Measurements from ENCODE around the gene KIFC3. TPM values are rescaled to one million over a fixed set of nuclear protein-coding genes. Genes with fewer than 3 reads are reported as not detected.
A peak's percentile ranks its signal among the peaks of the same experiment; 100 is the strongest.

The KIFC3 gene
- total RNA-seq, 1 donor from 2014 or later: 46.4 TPM

DNA sequence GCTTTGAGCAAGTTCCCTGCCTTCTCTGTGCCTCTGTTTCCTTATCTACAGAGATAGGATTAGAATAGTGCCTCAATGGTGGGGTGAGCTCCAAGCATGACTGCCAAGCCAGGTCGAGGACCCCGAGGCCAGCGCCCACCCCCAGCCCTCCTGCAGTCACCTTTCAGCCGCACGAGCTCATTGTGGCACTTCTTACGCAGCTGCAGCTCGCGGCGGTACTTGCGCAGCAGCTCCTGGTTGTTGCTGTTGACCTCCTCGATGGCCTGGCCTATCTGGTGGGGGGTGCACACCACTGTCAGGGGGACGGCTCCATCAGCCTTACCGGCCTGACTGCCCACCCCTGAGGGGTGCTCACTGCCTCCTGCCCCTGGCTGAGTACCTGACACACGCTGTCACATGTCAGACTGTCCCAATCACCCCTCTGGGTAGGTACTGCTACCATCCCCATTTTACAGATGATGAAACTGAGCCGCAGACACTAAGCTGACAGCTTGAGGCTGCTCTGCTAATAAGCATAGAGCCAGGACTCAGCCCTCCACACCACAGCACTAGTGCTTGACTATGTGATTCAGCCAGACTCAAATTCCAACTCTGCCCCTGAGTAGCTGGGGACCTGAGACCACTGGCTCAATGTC is 35.5 kb downstream of the KIFC3 start:
- DNase-seq (ENCODE audit: low read depth in 2 of 2): no peak

DNA sequence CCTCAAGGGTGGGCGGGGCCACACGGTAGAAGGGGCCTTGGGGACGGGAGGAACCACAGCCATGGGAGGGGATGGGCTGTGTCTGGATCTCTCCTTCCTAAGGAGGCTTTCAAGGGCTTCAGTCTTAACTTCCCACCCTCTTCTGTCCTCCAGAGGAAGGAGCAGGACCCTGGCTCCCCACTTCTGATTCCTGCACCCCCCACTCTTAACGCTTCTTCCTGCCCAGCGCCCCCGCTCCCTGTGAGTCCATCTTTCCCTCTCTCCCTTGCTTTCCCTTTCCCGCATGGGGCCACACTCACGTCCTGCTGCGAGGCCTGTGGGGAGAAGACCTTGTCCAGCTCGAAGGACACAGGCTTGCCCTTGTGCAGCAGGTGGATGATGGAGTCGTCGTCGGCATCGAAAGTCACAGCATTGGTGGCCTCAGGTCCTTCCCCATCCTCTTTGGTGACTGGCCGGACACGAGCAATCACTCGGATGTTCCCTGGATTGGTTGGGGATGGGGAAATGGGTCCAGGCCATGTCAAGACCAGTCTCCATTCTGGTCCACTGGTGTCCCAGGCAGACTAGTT is 37.0 kb downstream of the KIFC3 start:
- DNase-seq (ENCODE audit: low read depth in 2 of 2): no peak

DNA sequence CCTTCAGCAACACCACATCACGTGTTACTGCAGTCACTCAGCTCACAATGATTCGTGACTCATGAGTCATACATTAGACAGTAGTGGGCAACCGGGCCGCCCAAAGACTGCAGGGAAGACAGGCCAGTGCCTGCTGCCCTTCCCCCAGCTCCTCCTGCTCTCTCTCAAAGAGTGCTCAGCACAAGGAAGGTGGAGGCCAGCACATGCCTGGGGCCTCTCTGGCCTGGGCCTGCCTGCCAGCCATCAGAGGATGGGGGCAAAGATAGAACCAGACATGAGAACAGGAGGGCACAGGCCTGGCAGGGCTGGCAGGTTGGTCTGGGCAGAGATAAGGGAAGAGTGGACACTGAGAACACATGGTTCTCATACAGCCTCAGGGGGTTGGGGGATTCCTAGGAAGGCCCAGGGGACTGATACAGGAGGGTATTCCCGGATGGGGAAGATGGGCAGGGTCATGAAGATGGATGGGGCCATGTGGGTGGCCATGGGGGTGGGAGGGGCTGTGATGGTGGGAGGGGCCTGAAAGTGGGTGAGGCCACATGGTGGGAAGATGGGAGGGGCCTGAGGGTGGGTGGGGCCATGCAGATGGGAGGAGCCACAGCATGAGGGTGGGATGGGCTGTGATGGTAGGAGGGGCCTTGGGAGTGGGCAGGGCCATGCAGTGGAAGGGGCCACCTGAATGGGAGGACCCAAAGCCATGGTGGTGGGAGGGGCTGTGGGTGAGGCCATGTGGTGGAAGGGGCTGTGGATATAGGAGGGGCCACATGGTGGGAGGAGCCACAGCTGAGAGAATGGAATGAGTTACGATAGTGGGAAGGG is 37.7 kb downstream of the KIFC3 start:
- DNase-seq (ENCODE audit: low read depth in 2 of 2): peak; percentile 54 to 87

DNA sequence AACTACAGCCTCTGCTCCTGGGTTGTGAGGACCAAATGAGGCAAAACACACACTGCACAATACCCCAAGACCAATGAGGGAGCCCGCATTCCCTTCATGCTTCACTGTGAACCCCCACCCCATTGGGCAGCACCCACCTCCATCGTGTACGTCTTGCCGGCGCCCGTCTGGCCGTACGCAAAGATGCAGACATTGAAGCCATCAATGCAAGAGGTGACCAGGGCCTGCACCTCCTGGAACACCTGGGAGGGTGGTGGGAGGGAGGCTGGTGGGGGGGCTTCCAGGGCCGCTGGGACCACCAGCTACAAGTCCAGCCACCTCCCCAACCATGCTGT is 38.3 kb downstream of the KIFC3 start:
- DNase-seq (ENCODE audit: low read depth in 2 of 2): no peak

DNA sequence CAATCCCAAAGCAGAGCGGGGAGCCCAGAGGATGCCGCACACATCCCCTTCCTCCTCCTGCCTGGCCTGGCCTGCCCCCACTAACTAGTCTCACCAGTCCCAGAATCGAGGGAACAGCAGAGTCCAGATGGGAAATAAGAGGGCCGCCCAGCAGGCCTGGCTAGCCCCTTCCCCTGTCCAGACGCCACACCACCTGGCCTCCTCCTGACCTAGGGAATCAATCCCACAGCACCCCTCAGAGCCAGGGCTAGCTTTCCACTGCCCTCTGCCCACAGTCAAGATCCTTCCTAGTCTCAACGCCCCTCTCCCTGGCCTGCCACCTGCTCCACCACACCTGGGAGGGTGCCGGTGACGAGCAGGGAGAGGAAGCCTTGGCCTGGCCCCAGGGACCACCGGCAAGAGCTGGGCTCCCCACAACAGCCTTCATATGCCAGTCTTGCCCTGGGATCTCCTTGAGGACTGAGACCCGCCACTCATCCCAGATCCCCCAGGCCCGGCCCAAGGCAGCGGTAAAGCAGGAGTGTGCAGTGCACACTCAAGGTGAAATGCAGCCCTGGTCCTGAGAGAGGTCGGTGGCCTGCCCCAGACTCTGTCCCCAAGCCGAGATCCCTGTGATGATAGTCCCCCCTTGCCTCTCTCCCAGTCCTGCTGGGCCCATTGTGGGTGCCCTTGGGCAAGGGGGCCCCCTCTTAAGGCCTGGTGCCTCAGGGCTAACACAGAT is 38.8 kb downstream of the KIFC3 start:
- DNase-seq (ENCODE audit: low read depth in 2 of 2): no peak

DNA sequence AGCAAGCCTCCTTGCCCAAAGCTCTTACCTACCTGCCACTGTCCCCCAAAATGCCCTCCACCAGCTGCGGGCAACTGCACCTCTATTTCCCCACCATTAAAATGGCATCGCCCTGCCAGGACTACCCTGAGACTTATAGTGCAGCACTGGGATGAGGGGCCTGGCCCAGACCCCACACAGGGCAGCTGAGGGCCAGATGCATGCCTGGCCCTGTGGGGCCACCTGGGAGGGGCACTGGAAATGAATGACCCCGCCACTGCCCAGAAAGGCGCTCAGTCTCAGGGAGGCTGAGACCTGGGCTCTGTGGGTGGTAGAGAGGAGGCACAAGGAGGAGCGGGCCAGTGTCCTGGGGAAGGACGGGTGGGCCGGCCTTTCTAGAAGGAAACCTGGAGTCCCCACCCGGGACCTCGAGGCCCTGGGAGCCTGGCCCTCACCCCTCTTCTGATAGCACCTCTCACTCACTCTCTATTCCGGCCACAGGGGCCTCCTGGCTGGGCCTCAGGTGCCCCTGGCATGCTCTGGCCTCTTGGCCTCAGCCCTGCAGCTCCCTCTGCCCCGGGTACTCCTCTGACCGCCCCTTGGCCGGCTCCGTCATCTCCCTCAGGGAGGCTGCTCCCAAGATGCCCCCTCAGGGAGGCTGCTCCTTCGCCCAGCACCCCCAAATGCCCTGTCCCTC is 39.8 kb downstream of the KIFC3 start:
- DNase-seq (ENCODE audit: low read depth in 2 of 2): no peak

DNA sequence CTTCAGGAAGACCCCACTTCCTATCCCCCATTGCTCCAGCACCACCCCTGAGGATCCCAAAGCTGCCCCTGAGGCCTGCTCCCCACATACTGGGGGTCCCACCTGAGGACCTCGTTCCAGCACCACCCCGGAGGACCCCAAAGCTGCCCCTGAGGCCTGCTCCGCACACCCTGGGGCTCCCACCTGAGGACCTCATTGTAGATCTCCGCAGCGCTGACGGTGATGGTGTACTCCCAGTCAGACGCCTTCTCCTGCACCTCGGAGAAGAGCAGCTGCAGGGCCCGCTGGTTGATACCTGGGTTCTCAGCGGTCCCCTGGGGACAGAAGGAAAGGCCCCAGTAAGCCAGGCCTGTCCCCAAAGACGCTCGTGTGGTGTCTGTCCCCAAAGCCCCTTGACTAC is 40.3 kb downstream of the KIFC3 start:
- DNase-seq (ENCODE audit: low read depth in 2 of 2): no peak

DNA sequence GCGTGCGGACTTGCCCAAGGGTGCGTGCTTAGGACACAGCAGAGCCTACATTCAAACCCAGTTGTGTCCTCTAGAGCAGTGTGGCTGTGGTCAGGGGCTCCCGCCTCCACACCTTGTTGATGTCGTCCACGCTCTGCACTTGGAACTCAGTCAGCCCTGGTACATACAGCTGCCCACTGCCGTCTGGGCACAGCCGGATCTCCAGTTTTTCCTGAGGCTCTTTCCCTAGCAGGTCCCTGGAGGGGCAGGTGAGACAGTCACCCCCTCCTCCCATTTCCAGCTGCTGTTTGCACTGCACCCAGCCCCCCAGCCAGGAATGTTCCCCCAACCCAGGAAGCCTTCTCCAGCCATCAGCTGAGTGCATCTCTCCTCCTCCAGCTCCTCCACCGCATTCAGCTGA is 41.0 kb downstream of the KIFC3 start:
- no peak for DNase-seq (ENCODE audit: low read depth in 2 of 2)

DNA sequence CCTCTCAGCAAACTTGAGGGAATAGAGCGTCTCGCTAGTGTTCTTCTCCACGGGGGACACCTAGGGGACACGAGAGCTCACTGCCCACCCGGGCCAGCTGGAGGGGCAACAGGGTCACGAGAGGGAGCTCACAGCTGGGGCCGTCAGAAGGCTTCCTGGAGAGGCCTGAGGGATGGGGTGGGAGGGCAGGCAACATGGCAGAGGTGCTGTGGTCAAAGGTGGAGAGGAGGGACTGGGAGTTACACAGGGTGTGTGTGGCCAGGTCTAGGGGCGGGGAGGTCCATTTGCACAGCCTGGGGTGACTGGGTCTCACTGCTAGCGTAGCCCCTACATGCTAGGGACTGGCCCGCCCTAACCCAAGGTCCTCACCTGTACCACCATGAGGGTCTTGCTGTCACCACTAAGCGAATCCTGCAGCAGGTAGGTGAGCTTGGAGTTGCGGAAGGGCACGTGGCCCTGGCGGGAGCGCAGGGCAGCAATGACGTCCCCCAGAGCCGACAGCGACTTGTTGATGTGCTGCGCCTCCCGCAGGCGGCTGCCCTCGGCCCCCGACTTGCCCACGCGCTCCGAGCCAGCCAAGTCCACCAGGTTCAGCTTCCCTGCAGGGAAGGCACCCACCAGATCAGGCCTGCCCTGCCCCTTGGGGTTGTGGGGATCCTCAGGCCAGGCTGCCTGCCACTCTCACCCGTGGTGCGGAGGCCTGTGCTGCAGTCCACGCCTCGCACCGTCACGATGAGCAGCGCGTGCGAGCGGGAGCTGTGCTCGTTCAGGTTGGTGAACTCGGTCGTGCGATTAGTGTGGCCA is 41.7 kb downstream of the KIFC3 start:
- DNase-seq (ENCODE audit: low read depth in 2 of 2): no peak

DNA sequence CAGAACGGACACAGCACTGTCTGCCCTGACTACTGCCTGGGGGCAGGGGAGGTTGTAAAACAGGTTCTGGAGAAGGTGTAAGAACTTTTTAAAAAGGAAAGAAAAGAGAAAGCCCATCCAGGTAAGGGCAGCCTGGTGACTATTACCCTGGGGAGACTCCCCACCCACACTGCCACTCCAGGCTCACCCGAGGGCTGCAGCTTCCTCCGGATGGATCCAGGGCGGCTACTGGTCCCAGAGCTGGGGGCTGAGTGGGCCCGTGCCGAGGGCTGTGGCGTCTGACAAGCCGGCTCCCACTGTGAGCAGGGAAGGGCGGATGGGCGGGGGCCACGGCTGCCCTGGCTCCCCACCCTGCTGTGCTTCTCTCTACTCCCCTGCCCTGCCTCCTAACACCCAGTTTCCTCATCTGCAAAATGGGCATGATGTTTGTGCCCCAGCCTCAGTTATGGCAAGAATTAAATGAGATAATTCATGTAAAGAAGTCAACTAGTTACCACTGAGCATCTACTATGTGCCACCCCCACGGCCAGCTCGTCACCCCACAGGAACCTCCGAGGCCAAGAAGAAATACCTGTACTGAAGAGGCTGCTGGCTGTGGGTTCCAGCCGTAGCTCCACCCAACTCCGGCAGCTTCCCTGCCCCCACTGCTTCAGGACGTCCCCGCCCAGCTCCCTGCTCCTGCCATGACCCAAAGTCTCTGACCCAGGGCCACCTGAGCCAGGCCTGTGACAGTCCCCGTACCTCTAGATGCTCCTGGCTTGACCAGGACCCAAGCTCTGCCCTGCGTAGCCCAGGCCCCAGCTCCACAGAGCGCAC is 42.5 kb downstream of the KIFC3 start:
- no peak for DNase-seq (ENCODE audit: low read depth in 2 of 2)

DNA sequence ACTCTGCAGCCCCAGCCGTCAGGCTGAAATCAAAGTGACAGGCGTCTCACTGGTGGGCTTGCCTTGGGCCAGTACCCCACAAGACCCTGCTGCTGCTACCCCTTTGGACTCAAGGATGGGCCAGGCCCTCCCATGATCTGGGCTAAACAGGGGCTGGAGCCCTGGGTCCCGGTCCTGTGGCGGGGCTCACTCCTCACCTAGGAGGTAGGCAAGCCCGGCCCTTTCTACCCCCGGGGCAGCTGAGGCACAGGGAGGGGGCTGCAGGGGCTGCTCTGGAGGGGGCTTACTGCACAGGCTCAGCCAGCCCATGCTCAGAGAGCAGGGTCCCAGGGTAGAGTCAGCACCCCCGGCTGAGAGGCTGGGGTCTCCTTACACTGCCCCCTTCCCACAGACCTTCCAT is 43.2 kb downstream of the KIFC3 start:
- no peak for DNase-seq (ENCODE audit: low read depth in 2 of 2)

DNA sequence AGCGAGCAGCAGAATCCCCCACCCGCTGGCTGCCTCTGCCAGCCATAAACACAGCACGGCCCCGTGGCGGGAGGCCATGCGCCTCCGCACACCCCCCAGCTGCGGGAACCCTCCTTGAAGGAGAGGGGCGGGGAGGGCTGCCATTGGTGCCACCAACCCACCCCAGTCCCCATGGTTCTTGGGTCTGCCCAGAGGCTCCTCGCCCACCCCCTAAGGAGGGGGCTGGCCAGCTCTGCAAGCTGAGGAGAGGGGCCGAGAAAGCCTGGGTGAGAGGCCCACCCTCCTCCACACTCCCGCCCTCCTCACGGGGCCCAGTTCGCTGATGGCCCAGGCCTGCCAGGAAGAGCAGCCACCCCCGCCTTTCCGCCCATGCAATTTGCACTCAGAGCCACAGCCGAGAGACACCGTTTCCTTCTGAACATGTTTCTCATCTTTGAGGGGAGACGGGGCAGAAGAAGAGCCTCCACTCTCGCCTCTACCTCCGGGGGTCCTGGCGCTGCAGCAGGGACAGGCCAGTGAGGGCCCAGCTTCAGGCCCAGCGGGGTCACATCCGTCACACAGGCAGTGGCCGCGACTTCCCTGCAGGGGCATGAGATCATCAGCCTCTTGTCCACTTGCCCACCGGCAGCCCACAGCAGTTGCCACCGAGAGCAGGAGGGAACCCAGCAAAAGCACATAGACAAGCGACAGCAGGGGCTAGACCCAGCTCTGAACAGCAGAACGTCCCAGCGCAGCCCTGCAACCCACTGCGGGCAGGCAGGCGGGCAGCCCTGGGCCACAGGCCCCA is 43.8 kb downstream of the KIFC3 start:
- no peak for DNase-seq (ENCODE audit: low read depth in 2 of 2)

DNA sequence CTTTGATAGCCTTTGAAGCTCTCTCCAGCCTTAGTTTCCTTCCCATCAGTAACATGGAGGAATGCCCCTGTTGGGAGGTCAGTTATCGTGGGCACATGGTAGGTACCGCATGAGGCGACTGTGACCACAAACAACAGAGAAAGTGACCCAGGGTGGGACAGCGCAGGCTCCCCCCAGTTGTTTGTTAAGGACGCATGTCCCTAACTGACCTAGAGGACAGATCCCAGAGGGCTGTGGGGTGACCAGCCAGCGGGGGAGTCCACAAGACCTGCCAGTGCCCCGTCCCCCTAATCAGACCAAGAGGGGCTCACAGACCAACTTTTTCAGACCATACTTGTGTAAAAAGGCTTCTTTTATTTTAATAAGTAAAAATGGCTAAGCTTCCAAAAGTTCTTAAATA is 44.4 kb downstream of the KIFC3 start:
- DNase-seq (ENCODE audit: low read depth in 2 of 2): no peak

DNA sequence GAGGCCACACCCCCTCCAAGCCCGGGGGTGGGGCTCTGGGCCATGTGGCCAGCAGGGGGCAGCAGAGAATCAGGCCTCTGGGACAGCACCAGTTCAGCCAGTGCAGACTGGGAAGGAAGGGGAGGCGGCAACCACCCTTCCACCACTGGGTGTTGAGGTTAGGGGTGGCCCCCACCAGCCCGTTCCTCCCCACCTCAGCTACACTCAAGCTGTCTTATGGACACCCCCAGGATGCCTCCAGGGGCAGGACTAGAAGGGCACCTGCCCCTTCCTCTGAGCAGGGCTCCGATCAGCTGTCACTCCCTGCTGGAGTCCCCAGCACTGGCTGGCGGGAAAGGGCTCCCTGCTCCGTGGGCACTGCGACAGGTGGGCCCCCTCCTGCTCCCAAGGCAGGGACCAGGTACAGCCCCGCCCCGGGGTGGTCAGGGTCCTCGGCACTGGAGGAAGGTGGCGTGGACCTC is 44.9 kb downstream of the KIFC3 start:
- peak; percentile 78 to 87 for DNase-seq (ENCODE audit: low read depth in 2 of 2)

DNA sequence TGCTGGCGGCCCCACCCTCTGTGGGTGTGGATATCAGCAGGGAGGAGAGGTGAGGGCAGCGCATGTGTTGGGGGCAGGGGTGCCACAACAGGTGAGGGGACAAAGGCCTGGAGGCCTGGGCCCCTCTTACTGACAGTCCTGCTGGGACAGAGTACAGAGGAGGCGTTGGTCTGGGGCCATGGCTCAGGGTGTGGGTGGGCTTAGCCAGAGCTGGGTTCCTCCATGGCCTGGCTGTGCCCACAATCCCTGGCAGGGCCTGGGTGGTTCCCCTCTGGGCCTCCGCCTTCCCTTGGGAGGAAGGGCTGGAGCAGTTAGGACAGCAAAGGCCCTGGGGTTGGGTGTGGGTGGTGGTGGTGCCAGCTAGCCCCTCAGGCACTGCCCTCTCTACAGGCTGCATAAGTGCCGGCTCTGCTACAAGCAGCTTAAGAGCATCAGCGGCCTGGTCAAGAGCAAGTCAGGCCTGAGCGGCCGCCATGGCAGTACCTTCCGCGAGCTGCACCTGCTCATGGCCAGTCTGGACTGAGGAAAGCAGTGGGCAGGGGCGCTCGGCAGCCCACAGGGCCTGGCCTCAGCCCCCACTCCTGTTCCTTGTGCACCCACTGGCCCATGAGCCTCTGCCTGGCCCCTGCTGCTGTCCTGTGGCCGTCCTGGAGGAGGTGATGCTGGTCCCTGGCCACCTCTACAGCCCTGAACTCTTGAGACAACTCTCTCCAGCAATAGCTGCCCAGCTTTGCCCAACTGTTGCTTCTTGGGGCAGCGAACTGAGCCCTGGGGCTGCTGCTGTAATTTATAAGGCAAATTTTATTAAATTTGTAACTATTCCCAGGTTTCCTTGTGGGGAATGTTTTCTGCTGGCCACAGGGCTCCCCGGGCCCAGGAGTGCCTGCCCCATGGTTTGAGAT is 45.6 kb downstream of the KIFC3 start:
- no peak for DNase-seq (ENCODE audit: low read depth in 2 of 2)

DNA sequence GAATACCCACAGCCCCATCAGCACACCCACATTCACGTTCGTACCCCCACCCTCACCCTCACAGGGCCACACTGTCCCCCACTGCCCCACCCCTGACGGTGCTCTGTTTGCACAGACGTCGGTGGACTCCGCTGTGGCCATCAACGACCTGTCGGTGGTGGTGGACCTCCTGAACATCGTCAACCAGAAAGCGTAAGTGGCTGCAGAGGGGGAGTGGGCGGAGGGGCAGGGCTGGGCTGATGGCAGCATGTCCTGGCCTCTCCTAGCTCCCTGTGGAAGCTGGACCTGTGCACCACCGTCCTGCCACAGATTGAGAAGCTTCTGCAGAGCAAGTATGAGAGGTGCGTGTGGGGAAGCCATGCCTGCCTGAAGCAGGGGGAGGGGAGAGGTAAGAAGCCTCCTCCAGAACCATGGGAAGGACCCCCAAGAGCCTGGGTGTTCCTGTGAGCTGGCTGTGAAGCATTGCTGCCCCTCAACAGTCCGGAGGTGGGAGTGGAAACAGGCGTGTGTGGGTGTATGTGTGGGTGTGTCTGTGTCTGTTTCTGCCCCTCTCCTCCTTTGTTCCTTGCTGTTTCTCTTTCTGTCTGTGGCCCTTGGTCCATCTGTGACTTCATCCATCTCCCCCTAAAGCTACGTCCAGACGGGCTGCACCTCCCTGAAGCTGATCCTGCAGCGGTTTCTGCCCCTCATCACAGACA is 46.4 kb downstream of the KIFC3 start:
- no peak for DNase-seq (ENCODE audit: low read depth in 2 of 2)

DNA sequence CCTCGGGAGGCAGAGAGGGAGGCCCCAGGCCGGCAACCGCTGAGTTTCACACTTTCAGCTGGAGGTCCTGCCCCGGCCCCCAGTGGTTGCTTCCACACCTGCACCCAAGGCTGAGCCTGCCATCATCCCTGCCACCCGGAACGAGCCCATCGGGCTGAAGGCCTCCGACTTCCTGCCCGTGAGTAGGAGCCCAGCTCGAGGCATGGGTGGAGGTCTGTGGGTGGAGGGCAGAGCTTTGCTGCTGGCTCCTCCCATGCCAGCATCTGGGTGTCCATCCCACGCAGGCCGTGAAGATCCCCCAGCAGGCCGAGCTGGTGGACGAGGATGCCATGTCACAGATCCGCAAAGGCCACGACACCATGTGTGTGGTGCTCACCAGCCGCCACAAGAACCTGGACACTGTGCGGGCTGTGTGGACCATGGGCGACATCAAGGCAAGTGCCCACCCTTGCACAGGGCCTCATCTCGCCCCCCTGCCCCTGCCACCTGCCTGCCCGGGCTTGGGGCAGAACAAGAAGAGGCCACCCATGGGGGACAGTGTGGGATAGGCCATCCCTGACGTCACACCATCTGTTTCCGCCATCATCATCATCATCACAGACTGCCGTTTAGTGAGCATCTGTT is 47.1 kb downstream of the KIFC3 start:
- DNase-seq (ENCODE audit: low read depth in 2 of 2): no peak
